Neural cell (in vitro differentiated cells): ENCODE data around the gene DOCK10. TPM values are rescaled to one million over a fixed set of nuclear protein-coding genes. Genes with fewer than 3 reads are reported as not detected.
"Not testable (repeated sequence)": the region's sequence is repeated elsewhere in the genome, so short reads cannot be mapped to it uniquely, and the experiment has no call there.

Source experiments
- H2AFZ ChIP-seq: fragments of 200-600, 300-800 bp; sonication (generic), shearing (Covaris generic); 2 replicates; pipeline ENCODE4 v1.6.0; 2014; ENCODE audit warnings: low read depth, mild to moderate bottlenecking, antibody characterized with exemption, low read length, moderate library complexity
- H3F3A ChIP-seq: fragments of 200-600 bp; shearing (Covaris generic); 2 replicates; pipeline ENCODE4 v1.6.1; 2016; ENCODE audit warnings: mild to moderate bottlenecking, moderate library complexity, mixed read lengths, antibody characterized with exemption, low read length; ENCODE audit not compliant: insufficient read depth, poor library complexity, severe bottlenecking
- H3K27ac ChIP-seq: fragments of 200-600, 300-800 bp; sonication (generic), shearing (Covaris generic); 2 replicates; pipeline ENCODE4 v1.5.1; 2014; ENCODE audit warnings: mild to moderate bottlenecking, low read length, moderate library complexity
- H3K27me3 ChIP-seq: fragments of 300-800, 200-600 bp; sonication (generic), shearing (Covaris generic); 2 replicates; pipeline ENCODE4 v1.6.0; 2014; ENCODE audit warnings: mild to moderate bottlenecking, low read depth, low read length, moderate library complexity; ENCODE audit not compliant: insufficient read depth
- H3K36me3 ChIP-seq: fragments of 300-800, 200-600 bp; sonication (generic), shearing (Covaris generic); 2 replicates; pipeline ENCODE4 v1.5.1; 2014; ENCODE audit warnings: mild to moderate bottlenecking, antibody characterized with exemption, low read length, moderate library complexity; ENCODE audit not compliant: insufficient read depth
- H3K4me2 ChIP-seq: fragments of 300-800, 200-600 bp; sonication (generic), shearing (Covaris generic); 2 replicates; pipeline ENCODE4 v1.6.0; 2014; ENCODE audit warnings: mild to moderate bottlenecking, low read length
- H3K4me3 ChIP-seq: fragments of 300-800, 200-600 bp; sonication (generic), shearing (Covaris generic); 2 replicates; pipeline ENCODE4 v1.5.1; 2014; ENCODE audit warnings: mild to moderate bottlenecking, low read length, moderate library complexity
- H3K79me2 ChIP-seq: fragments of 200-600 bp; shearing (Covaris generic); replicated peaks from 2 replicates; pipeline ENCODE4 v1.6.0; 2014; ENCODE audit warnings: mild to moderate bottlenecking, low read length, moderate library complexity; ENCODE audit not compliant: insufficient read depth
- H3K9ac ChIP-seq: fragments of 300-800, 200-600 bp; sonication (generic), shearing (Covaris generic); 2 replicates; pipeline ENCODE4 v1.6.1; 2016; ENCODE audit warnings: mild to moderate bottlenecking, low read length, mixed read lengths
- H3K9me2 ChIP-seq: fragments of 200-600 bp; shearing (Covaris generic); 2 replicates; pipeline ENCODE4 v1.6.1; 2016; ENCODE audit warnings: mild to moderate bottlenecking, low read length, mixed read lengths; ENCODE audit not compliant: insufficient read depth
- H3K9me3 ChIP-seq: fragments of 200-600, 300-800 bp; sonication (generic), shearing (Covaris generic); 2 replicates; pipeline ENCODE4 v1.6.1; 2016; ENCODE audit warnings: mild to moderate bottlenecking, mixed run types, low read length, moderate library complexity, mixed read lengths
- H4K20me1 ChIP-seq: fragments of 200-600 bp; shearing (Covaris generic); 2 replicates; pipeline ENCODE4 v1.6.1; 2016; ENCODE audit warnings: mild to moderate bottlenecking, mixed run types; ENCODE audit not compliant: insufficient read depth
- CTCF ChIP-seq: fragments of 450-650 bp; IDR thresholded peaks from 2 replicates; pipeline ENCODE4 v1.5.1; 2014; ENCODE audit warnings: antibody characterized with exemption, mild to moderate bottlenecking, moderate library complexity; ENCODE audit not compliant: poor library complexity, severe bottlenecking
- EP300 ChIP-seq: fragments of 450-650 bp; conservative IDR thresholded peaks from 2 replicates; pipeline ENCODE4 v1.6.1; 2014; ENCODE audit warnings: antibody characterized with exemption, mild to moderate bottlenecking, moderate library complexity; ENCODE audit not compliant: poor library complexity, severe bottlenecking
- EZH2 ChIP-seq: fragments of 200-600, 300-800 bp; shearing (Covaris generic), sonication (generic); IDR thresholded peaks from 2 replicates; pipeline ENCODE4 v1.6.1; 2014; ENCODE audit warnings: antibody characterized with exemption, low read length, borderline replicate concordance, mild to moderate bottlenecking; ENCODE audit not compliant: insufficient read depth, poor library complexity, severe bottlenecking
- MXI1 ChIP-seq: fragments of 450-650 bp; conservative IDR thresholded peaks from 2 replicates; pipeline ENCODE4 v1.6.1; 2014; ENCODE audit warnings: antibody characterized with exemption, mild to moderate bottlenecking; ENCODE audit not compliant: poor library complexity, severe bottlenecking
- POLR2AphosphoS5 ChIP-seq: IDR thresholded peaks from 2 replicates; pipeline ENCODE4 v1.6.1; 2012
- RAD21 ChIP-seq: fragments of 450-650 bp; conservative IDR thresholded peaks from 2 replicates; pipeline ENCODE4 v1.6.1; 2014; ENCODE audit warnings: antibody characterized with exemption, mild to moderate bottlenecking, moderate library complexity
- REST ChIP-seq: IDR thresholded peaks from 2 replicates; pipeline ENCODE4 v1.6.1; 2012; ENCODE audit warnings: borderline replicate concordance
- SMC3 ChIP-seq: fragments of 450-650 bp; conservative IDR thresholded peaks from 2 replicates; pipeline ENCODE4 v1.6.1; 2014; ENCODE audit warnings: antibody characterized with exemption, mild to moderate bottlenecking, moderate library complexity; ENCODE audit not compliant: poor library complexity
- TAF1 ChIP-seq: IDR thresholded peaks from 2 replicates; pipeline ENCODE4 v1.6.1; 2012; ENCODE audit warnings: low read depth
- polyA plus RNA-seq: library from polyadenylated mRNA; depleted of rRNA; stranded (reverse); fragments of >200 nt; gene quantifications from 2 replicates; pipeline ENCODE4 v1.2.3, GENCODE V29; 2014

DOCK10 gene
- polyA plus RNA-seq, 1 donor from 2014 or later, result 0.37 TPM

GRCh38 chr2:224918626-224919471, 123.4 kb downstream of the DOCK10 start:
- Histone ChIP-seq H3K27ac (no peak overlapping the region), H3K36me3 (no peaks in the 10 kb centered on the region), H3K79me2 (no peaks in the 10 kb centered on the region), H3K9me2 (no peaks in the 10 kb centered on the region), H3K9ac (no peak overlapping the region), H4K20me1 (no peaks in the 10 kb centered on the region), H3K4me3 (no peak overlapping the region), H3K27me3 (no peaks in the 10 kb centered on the region), H3F3A (no peaks in the 10 kb centered on the region), H3K9me3 (no peaks in the 10 kb centered on the region), H2AFZ (no peak overlapping the region), H3K4me2 (no peak overlapping the region)
- no peak for TF ChIP-seq POLR2AphosphoS5
- TF ChIP-seq MXI1, result no peak
- TF ChIP-seq EP300, result no peak
- TF ChIP-seq REST, result no peak
- no peak for TF ChIP-seq SMC3

GRCh38 chr2:224917246-224917645, 125.0 kb downstream of the DOCK10 start:
- H3K79me2 ChIP-seq, H3K27ac ChIP-seq: not testable (repeated sequence)

GRCh38 chr2:224915136-224915535, 127.1 kb downstream of the DOCK10 start:
- H3K9ac ChIP-seq, result no peak overlapping the region
- H3K79me2 ChIP-seq, result no peaks in the 10 kb centered on the region
- no peak overlapping the region for H2AFZ ChIP-seq
- H3K4me2 ChIP-seq, result no peak overlapping the region
- no peak for TF ChIP-seq MXI1
- TF ChIP-seq EP300, result no peak
- TF ChIP-seq TAF1, result no peak
- no peak for TF ChIP-seq RAD21
- TF ChIP-seq REST, result no peak
- TF ChIP-seq EZH2, result no peak
- no peak for TF ChIP-seq CTCF
- no peak for TF ChIP-seq SMC3
- no peaks in the 10 kb centered on the region for H3K9me2 ChIP-seq
- no peaks in the 10 kb centered on the region for H3K36me3 ChIP-seq
- H3F3A ChIP-seq, result no peaks in the 10 kb centered on the region
- no peak overlapping the region for H3K27ac ChIP-seq
- no peak overlapping the region for H3K4me3 ChIP-seq
- no peaks in the 10 kb centered on the region for H3K27me3 ChIP-seq
- no peaks in the 10 kb centered on the region for H4K20me1 ChIP-seq
- H3K9me3 ChIP-seq, result no peaks in the 10 kb centered on the region

More at GRCh38 chr2:224917246-224917645, 125.0 kb downstream of the DOCK10 start:
- H3K9ac ChIP-seq, H3K9me2 ChIP-seq, H3K4me2 ChIP-seq, H3K27me3 ChIP-seq, H4K20me1 ChIP-seq, H3K4me3 ChIP-seq, H3F3A ChIP-seq, H2AFZ ChIP-seq, H3K9me3 ChIP-seq, H3K36me3 ChIP-seq: not testable (repeated sequence)
